H9 (cell line): ENCODE measurements around the gene NKX1-1. TPM values are rescaled to one million over a fixed set of nuclear protein-coding genes. Genes with fewer than 3 reads are reported as not detected.

Experiments used
- DNase-seq: peaks from one replicate; pipeline ENCODE4 v3.0.0-alpha.2; 2017
- H2AFZ ChIP-seq: one replicate; pipeline ENCODE4 v1.6.1; 2013; ENCODE audit warnings: mild to moderate bottlenecking, low read length, control low read depth, moderate library complexity
- H2AK5ac ChIP-seq: 2 replicates; pipeline ENCODE4 v1.6.1; 2013; ENCODE audit warnings: low read length, control low read depth, mixed read lengths; ENCODE audit not compliant: insufficient read length
- H2BK120ac ChIP-seq: one replicate; pipeline ENCODE4 v1.6.1; 2013; ENCODE audit warnings: low read depth, mild to moderate bottlenecking, low read length, control low read depth, inconsistent platforms; ENCODE audit not compliant: poor library complexity, severe bottlenecking
- H2BK12ac ChIP-seq: 2 replicates; pipeline ENCODE4 v1.6.1; 2013; ENCODE audit warnings: low read length, control low read depth, mixed read lengths, low read depth; ENCODE audit not compliant: insufficient read length
- H2BK15ac ChIP-seq: 2 replicates; pipeline ENCODE4 v1.6.1; 2013; ENCODE audit warnings: low read depth, low read length, control low read depth
- H2BK20ac ChIP-seq: one replicate; pipeline ENCODE4 v1.6.1; 2013; ENCODE audit warnings: low read depth, mild to moderate bottlenecking, low read length, control low read depth, inconsistent platforms; ENCODE audit not compliant: poor library complexity, severe bottlenecking
- H2BK5ac ChIP-seq: 2 replicates; pipeline ENCODE4 v1.6.1; 2013; ENCODE audit warnings: low read length, control low read depth, mixed read lengths; ENCODE audit not compliant: insufficient read length
- H3K14ac ChIP-seq: 2 replicates; pipeline ENCODE4 v1.6.1; 2013; ENCODE audit warnings: low read length, control low read depth; ENCODE audit not compliant: insufficient read depth
- H3K18ac ChIP-seq: 2 replicates; pipeline ENCODE4 v1.6.1; 2013; ENCODE audit warnings: low read depth, mild to moderate bottlenecking, mixed read lengths, low read length, control low read depth; ENCODE audit not compliant: insufficient read length
- H3K23ac ChIP-seq: 2 replicates; pipeline ENCODE4 v1.6.1; 2013; ENCODE audit warnings: low read length, control low read depth, mixed read lengths, low read depth; ENCODE audit not compliant: insufficient read length
- H3K23me2 ChIP-seq: 2 replicates; pipeline ENCODE4 v1.6.1; 2013; ENCODE audit warnings: low read depth, mild to moderate bottlenecking, mixed read lengths, low read length, control low read depth; ENCODE audit not compliant: insufficient read length, poor library complexity, severe bottlenecking
- H3K27ac ChIP-seq: 2 replicates; pipeline ENCODE4 v1.5.1; 2013; ENCODE audit warnings: low read length, control low read depth, mixed read lengths, low read depth; ENCODE audit not compliant: insufficient read length
- H3K27me3 ChIP-seq: 2 replicates; pipeline ENCODE4 v1.6.1; 2013; ENCODE audit warnings: low read length, control low read depth, inconsistent platforms; ENCODE audit not compliant: insufficient read depth
- H3K4ac ChIP-seq: 2 replicates; pipeline ENCODE4 v1.6.1; 2013; ENCODE audit warnings: low read depth, mild to moderate bottlenecking, control low read depth, inconsistent platforms, low read length, moderate library complexity
- H3K4me1 ChIP-seq: 2 replicates; pipeline ENCODE4 v1.6.1; 2013; ENCODE audit warnings: low read length, control low read depth, inconsistent platforms; ENCODE audit not compliant: insufficient read depth
- H3K4me2 ChIP-seq: 2 replicates; pipeline ENCODE4 v1.6.1; 2013; ENCODE audit warnings: low read length, control low read depth, mixed read lengths; ENCODE audit not compliant: insufficient read length, insufficient read depth
- H3K56ac ChIP-seq: 2 replicates; pipeline ENCODE4 v1.6.1; 2013; ENCODE audit warnings: low read depth, mild to moderate bottlenecking, mixed read lengths, low read length, control low read depth; ENCODE audit not compliant: insufficient read length
- H3K79me1 ChIP-seq: 2 replicates; pipeline ENCODE4 v1.6.1; 2013; ENCODE audit warnings: low read depth, mild to moderate bottlenecking, moderate library complexity, low read length, control low read depth, inconsistent platforms; ENCODE audit not compliant: insufficient read depth, poor library complexity, severe bottlenecking
- H3K79me2 ChIP-seq: 2 replicates; pipeline ENCODE4 v1.6.1; 2013; ENCODE audit warnings: low read length, control low read depth, inconsistent platforms; ENCODE audit not compliant: insufficient read depth
- H3K9ac ChIP-seq: 2 replicates; pipeline ENCODE4 v1.6.1; 2013; ENCODE audit warnings: low read length, control low read depth, mixed read lengths; ENCODE audit not compliant: insufficient read length; ENCODE audit errors: extremely low read depth
- H3K9me3 ChIP-seq: one replicate; pipeline ENCODE4 v1.6.1; 2013; ENCODE audit warnings: low read depth, low read length, inconsistent platforms; ENCODE audit not compliant: control insufficient read depth
- H3T11ph ChIP-seq: one replicate; pipeline ENCODE4 v1.6.1; 2013; ENCODE audit warnings: mild to moderate bottlenecking, low read length, control low read depth, inconsistent platforms
- H4K20me1 ChIP-seq: one replicate; pipeline ENCODE4 v1.6.1; 2013; ENCODE audit not compliant: control insufficient read depth, insufficient read length, insufficient read depth
- H4K5ac ChIP-seq: 2 replicates; pipeline ENCODE4 v1.6.1; 2013; ENCODE audit warnings: low read depth, mild to moderate bottlenecking, mixed read lengths, low read length, control low read depth; ENCODE audit not compliant: insufficient read length
- H4K8ac ChIP-seq: replicated peaks from 2 replicates; pipeline ENCODE4 v1.6.1; 2013; ENCODE audit warnings: low read length, control low read depth, mixed read lengths, low read depth; ENCODE audit not compliant: insufficient read length
- H4K91ac ChIP-seq: 2 replicates; pipeline ENCODE4 v1.6.1; 2013; ENCODE audit warnings: low read depth, mild to moderate bottlenecking, moderate library complexity, mixed read lengths, low read length, control low read depth; ENCODE audit not compliant: insufficient read length
- H3K27ac Mint-ChIP-seq, 3 experiments: 2 replicates in 2 of 3; 3 replicates in 1 of 3; pipeline ENCODE4 v1.8.0; 2020 to 2021; ENCODE audit warnings: mixed read lengths in 3 of 3, mild to moderate bottlenecking in 1 of 3, moderate library complexity in 1 of 3
- H3K27me3 Mint-ChIP-seq: 2 replicates; pipeline ENCODE4 v1.8.0; 2021; ENCODE audit warnings: low read depth, mild to moderate bottlenecking, moderate library complexity, mixed read lengths
- H3K36me3 Mint-ChIP-seq, 3 experiments: 2 replicates in 2 of 3; 3 replicates in 1 of 3; pipeline ENCODE4 v1.8.0; 2020 to 2021; ENCODE audit warnings: low read depth in 3 of 3, mixed read lengths in 3 of 3; ENCODE audit not compliant: insufficient read depth in 1 of 3
- H3K4me1 Mint-ChIP-seq, 2 experiments: 2 replicates each; pipeline ENCODE4 v1.8.0; 2020; ENCODE audit warnings: mixed read lengths in 2 of 2
- H3K4me3 Mint-ChIP-seq, 2 experiments: 2 replicates in 1 of 2; 3 replicates in 1 of 2; pipeline ENCODE4 v1.8.0; 2020 to 2021; ENCODE audit warnings: mild to moderate bottlenecking in 2 of 2, mixed read lengths in 2 of 2, moderate library complexity in 1 of 2
- H3K9me3 Mint-ChIP-seq, 2 experiments: 2 replicates in 1 of 2; 3 replicates in 1 of 2; pipeline ENCODE4 v1.8.0; 2020; ENCODE audit warnings: mild to moderate bottlenecking in 2 of 2, mixed read lengths in 2 of 2, moderate library complexity in 1 of 2
- CTCF ChIP-seq: fragments of 200-600 bp; sonication (generic); conservative IDR thresholded peaks from 3 replicates; pipeline ENCODE4 v1.8.0; 2021; ENCODE audit warnings: antibody characterized with exemption, mild to moderate bottlenecking
- whole genome bisulfite sequencing: extraction: QIAGEN DNeasy Blood & Tissue Kit; methylation state at CpG from one replicate; pipeline ENCODE4 v1.1.7; 2013; ENCODE audit warnings: missing lambda C conversion rate, low lambda C conversion rate, mixed read lengths; ENCODE audit not compliant: insufficient read length; ENCODE audit errors: extremely low coverage; 5-methylcytosine and 5-hydroxymethylcytosine counted together
- total RNA-seq: library from RNA; stranded (reverse); gene quantifications from 2 replicates; pipeline ENCODE4 v1.2.1, GENCODE V29; 2021

NKX1-1 gene
- total RNA-seq, 1 experiment from 2014 or later: not detected

- Histone ChIP-seq H3K23me2 (no peaks in the 10 kb centered on the region), H4K8ac (no peak overlapping the region), H3K79me2 (no peaks in the 10 kb centered on the region), H3K27ac (no peak overlapping the region), H3K23ac (no peak overlapping the region), H2AK5ac (no peak overlapping the region), H3K56ac (no peak overlapping the region), H2BK12ac (no peak overlapping the region), H3K79me1 (no peaks in the 10 kb centered on the region), H3K9me3 (no peaks in the 10 kb centered on the region), H3K27me3 (no peaks in the 10 kb centered on the region), H2BK15ac (no peak overlapping the region), H3K18ac (no peak overlapping the region), H4K5ac (no peak overlapping the region), H2BK20ac (no peak overlapping the region), H3K4ac (no peak overlapping the region), H2BK120ac (no peak overlapping the region), H3K4me1 (no peaks in the 10 kb centered on the region), H4K20me1 (peaks cover 3% of the 10 kb centered on the region), H3K4me2 (no peak overlapping the region), H3K9ac (no peak overlapping the region), H3T11ph (no peak overlapping the region), H2BK5ac (no peak overlapping the region), H4K91ac (no peak overlapping the region), H3K14ac (no peak overlapping the region), H2AFZ (no peak overlapping the region)
- no peak overlapping the region for H3K27ac Mint-ChIP-seq
- TF ChIP-seq CTCF: no peak
- no peaks in the 10 kb centered on the region for H3K9me3 Mint-ChIP-seq
- no peaks in the 10 kb centered on the region for H3K27me3 Mint-ChIP-seq
- no CpG with 5 or more reads among the region's 14 CpGs for WGBS
- peaks cover under 1% of the 10 kb centered on the region in 2 experiments; a peak in 1 of 4 replicates for H3K4me1 Mint-ChIP-seq
- DNase-seq: no peak
- no peak overlapping the region for H3K4me3 Mint-ChIP-seq
- peaks cover 2 to 13% (median 10%) of the 10 kb centered on the region in 3 experiments; a peak in 5 of 7 replicates for H3K36me3 Mint-ChIP-seq
These were observed 31.6 kb downstream of the NKX1-1 start for GRCh38 chr4:1374706-1375045.
